K562 (cell line): ENCODE data around the gene HOXB8. TPM values are rescaled to one million over a fixed set of nuclear protein-coding genes. Genes with fewer than 3 reads are reported as not detected.
A peak's percentile ranks its signal among the peaks of the same experiment; 100 is the strongest.

Experiments used
- ATAC-seq: fragments of 200-7000 bp; cut with Tn5 transposase; 3 replicates; pipeline ENCODE4 v1.9.1; 2020; ENCODE audit warnings: moderate library complexity
- BruUV-seq: library from RNA; stranded (reverse); fragments of 400-500 nt; replicated peaks from 2 replicates; lab custom pipeline; 2021; lab: Mats Ljungman, UMichigan
- CTCF ChIA-PET: fragments of 300-600 bp; formaldehyde crosslinking; extraction: SDS; loops from one replicate; lab custom pipeline; 2021; ENCODE audit warnings: low intra/inter-chr PET ratio; lab: Yijun Ruan, JAX
- POLR2A ChIA-PET: fragments of 300-600, 350-650 bp; sonication (Branson Sonifier 250); formaldehyde crosslinking; extraction: SDS; loops from one replicate; lab custom pipeline; 2021; ENCODE audit warnings: antibody characterized with exemption, inconsistent platforms; lab: Yijun Ruan, JAX
- DNase-seq, 4 experiments: peaks; one replicate each; pipeline versions ENCODE4 v3.0.0 to v3.0.0-alpha.2; 2011 to 2018; ENCODE audit warnings: low spot score in 3 of 4, mixed read lengths in 3 of 4; ENCODE audit errors: extremely low read depth in 1 of 4
- FAIRE-seq: peaks from 2 replicates; lab custom pipeline; 2011; peaks lifted over from hg19 to GRCh38; lab: Jason Lieb, UNC
- H2AFZ ChIP-seq: 2 replicates; pipeline ENCODE4 v1.6.0; 2011; ENCODE audit warnings: low read depth, low read length, control low read depth, inconsistent platforms
- H3K27ac ChIP-seq: fragments of 200-600 bp; 3 replicates; pipeline ENCODE4 v1.8.0; 2011; ENCODE audit warnings: low read depth, mild to moderate bottlenecking, control low read depth, inconsistent platforms, low read length, moderate library complexity, mixed read lengths; ENCODE audit errors: extremely low read depth
- H3K27me3 ChIP-seq, 2 experiments: fragments of 300-600 bp in 1 of 2; 2 replicates in 1 of 2; 3 replicates in 1 of 2; pipeline versions ENCODE4 v1.6.0 to v1.8.0; 2011; ENCODE audit warnings: inconsistent platforms in 2 of 2, low read length in 2 of 2, mild to moderate bottlenecking in 1 of 2, mixed read lengths in 1 of 2, moderate library complexity in 1 of 2; ENCODE audit not compliant: control insufficient read depth in 2 of 2, insufficient read depth in 2 of 2
- H3K36me3 ChIP-seq: fragments of 300-600 bp; 3 replicates; pipeline ENCODE4 v1.8.0; 2011; ENCODE audit warnings: mild to moderate bottlenecking, low read length, inconsistent platforms; ENCODE audit not compliant: control insufficient read depth, insufficient read depth
- H3K4me1 ChIP-seq, 2 experiments: fragments of 200-600 bp in 1 of 2; replicated peaks in 1 of 2; 2 replicates in 1 of 2; 3 replicates in 1 of 2; pipeline versions ENCODE4 v1.5.1 to v1.8.0; 2011; ENCODE audit warnings: inconsistent platforms in 2 of 2, low read length in 2 of 2, mild to moderate bottlenecking in 1 of 2, mixed read lengths in 1 of 2, moderate library complexity in 1 of 2; ENCODE audit not compliant: control insufficient read depth in 2 of 2, insufficient read depth in 2 of 2
- H3K4me2 ChIP-seq: 2 replicates; pipeline ENCODE4 v1.6.1; 2011; ENCODE audit warnings: low read length, control low read depth, inconsistent platforms, mixed read lengths; ENCODE audit not compliant: insufficient read depth
- H3K4me3 ChIP-seq: fragments of 200-600 bp; sonication (generic), shearing (Covaris generic); 2 replicates; pipeline ENCODE4 v1.5.1; 2016; ENCODE audit warnings: control low read depth, inconsistent platforms
- H3K79me2 ChIP-seq: fragments of 200-600 bp; 3 replicates; pipeline ENCODE4 v1.8.0; 2011; ENCODE audit warnings: low read length, inconsistent platforms; ENCODE audit not compliant: control insufficient read depth, insufficient read depth
- H3K9ac ChIP-seq, 2 experiments: 2 replicates each; pipeline versions ENCODE4 v1.6.0 to v1.6.1; 2011; ENCODE audit warnings: low read depth in 2 of 2, low read length in 2 of 2, control low read depth in 1 of 2, inconsistent platforms in 1 of 2, mild to moderate bottlenecking in 1 of 2, mixed read lengths in 1 of 2; ENCODE audit not compliant: insufficient read depth in 1 of 2
- H3K9me1 ChIP-seq: one replicate; pipeline ENCODE4 v1.6.0; 2011; ENCODE audit warnings: inconsistent platforms, mild to moderate bottlenecking, low read length, moderate library complexity; ENCODE audit not compliant: control insufficient read depth, insufficient read depth
- H3K9me3 ChIP-seq: replicated peaks from 2 replicates; pipeline ENCODE4 v1.5.1; 2011; ENCODE audit warnings: low read depth, low read length, inconsistent platforms; ENCODE audit not compliant: control insufficient read depth, insufficient read depth
- H4K20me1 ChIP-seq: replicated peaks from 2 replicates; pipeline ENCODE4 v1.6.1; 2011; ENCODE audit warnings: low read length, inconsistent platforms, mixed read lengths; ENCODE audit not compliant: control insufficient read depth, insufficient read depth
- FOS ChIP-seq: IDR thresholded peaks from 3 replicates; pipeline ENCODE4 v1.6.1; 2011; ENCODE audit not compliant: insufficient read length; ENCODE audit errors: extremely low read depth
- MYBL2 ChIP-seq, 2 experiments: fragments of 450-650 bp in 1 of 2; sonication (generic) in 1 of 2; formaldehyde crosslinking in 1 of 2; IDR thresholded peaks; 2 replicates each; pipeline versions ENCODE4 v1.6.1 to v1.8.1; 2017 to 2022; ENCODE audit warnings: borderline replicate concordance in 1 of 2, inconsistent platforms in 1 of 2, low read depth in 1 of 2, mild to moderate bottlenecking in 1 of 2, missing genetic modification reagents in 1 of 2, moderate library complexity in 1 of 2
- NCOA2 ChIP-seq, 2 experiments: fragments of 450-650 bp; IDR thresholded peaks; 2 replicates each; pipeline ENCODE4 v1.6.1; 2018; ENCODE audit warnings: mild to moderate bottlenecking in 2 of 2, moderate library complexity in 1 of 2; ENCODE audit not compliant: partially characterized antibody in 2 of 2
- RBM39 ChIP-seq: fragments of 200-400 bp; formaldehyde crosslinking; optimal IDR thresholded peaks from 2 replicates; pipeline ENCODE3; 2018; ENCODE audit warnings: low read depth, low read length
- WGBS: fragments of 100-300 bp; shearing (Covaris generic); methylation state at CpG from one replicate; pipeline ENCODE4 v1.1.6; 2016; ENCODE audit warnings: low coverage, mixed read lengths; ENCODE audit not compliant: insufficient coverage; ENCODE audit errors: missing lambda C conversion rate; 5-methylcytosine and 5-hydroxymethylcytosine counted together
- in situ Hi-C: fragments of 300-500 bp; cut with MboI; formaldehyde crosslinking; loops from 4 replicates; pipeline ENCODE4 v1.15.0; 2018; ENCODE audit warnings: inconsistent platforms, mixed read lengths
- intact Hi-C: fragments of 100-400 bp; cut with micrococcal nuclease; formaldehyde crosslinking; loops from 2 replicates; pipeline ENCODE4 v1.14.2; 2022
- polyA plus RNA-seq, 8 experiments: library from polyadenylated mRNA; depleted of rRNA in 4 of 8; stranded (reverse) in 5 of 8; unstranded in 3 of 8; fragments of >200 nt; fragmentation: Nextera tagmentation in 2 of 8; fragmentation: Illumina TruSeq in 1 of 8; extraction: Ambion mirVana in 2 of 8; extraction: Trizol in 1 of 8; gene quantifications; 2 replicates each; pipeline versions ENCODE4 v1.2.1 to v1.2.3, GENCODE V29; 2011 to 2014; ENCODE audit warnings: inconsistent platforms in 1 of 8, missing spikeins in 1 of 8
- total RNA-seq, 7 experiments: library from RNA; depleted of rRNA in 6 of 7; stranded (reverse); fragments of >200 nt in 6 of 7; fragmentation: Illumina TruSeq in 2 of 7; extraction: Trizol in 2 of 7; gene quantifications; 2 replicates each; pipeline versions ENCODE4 v1.2.1 to v1.2.3, GENCODE V29; 2011 to 2021; ENCODE audit warnings: low replicate concordance in 1 of 7

Gene HOXB8
- total and polyA plus RNA-seq, 9 of the 15 experiments (the other 6 are each of a cell fraction or from before 2014, with no cell fraction given), result 0.52 to 23.8 (median 3.6) TPM

GRCh38 chr17:48567646-48568354 is 47.3 kb downstream of the HOXB8 start (continued):
- TF ChIP-seq MYBL2 (IDR thresholded peaks at IDR 0.05; ENCODE audit: low read depth) (no peak), MYBL2 (CRISPR knock-in tag; IDR thresholded peaks at IDR 0.05; ENCODE audit: borderline replicate concordance) (no peak)

DNA sequence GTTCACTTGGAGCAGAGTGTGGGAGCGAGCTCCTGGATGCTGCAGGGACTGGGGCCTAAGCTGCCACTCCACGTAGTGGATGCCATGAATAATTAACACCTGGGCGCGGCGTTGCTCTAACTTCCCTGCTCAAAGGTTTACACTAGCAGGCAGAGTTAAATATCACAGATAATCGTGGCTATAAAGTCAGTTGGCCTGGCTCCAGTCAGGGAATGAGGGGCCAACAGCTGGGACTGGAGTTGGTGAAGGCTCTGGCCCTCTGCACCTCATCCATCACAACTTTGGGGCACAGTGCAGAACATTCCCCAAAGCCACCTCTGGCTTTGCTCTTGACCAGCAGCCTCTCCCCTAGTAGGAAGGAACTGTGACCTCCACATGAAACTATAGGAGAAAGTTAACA is 47.9 kb downstream of the HOXB8 start:
- ChIA-PET POLR2A (interaction anchor here (0.6 to 3.9 kb wide), 3 partner anchors 11 to 1222 kb away, joined by 3 to 21 read pairs (median 3); no protein-coding TSS in a partner anchor), CTCF (no interaction called here)
- no peak for DNase-seq
- BruUV-seq, result no TSS peak
- no peak overlapping the region for H3K4me3 ChIP-seq
- intact Hi-C loops, result no loop called here
- H3K9ac ChIP-seq, result peak overlapping the region in 1 of 2 experiments; percentile 54; a peak in 1 of 4 replicates
- H3K4me1 ChIP-seq, result peaks cover 30 to 31% of the 10 kb centered on the region in 2 experiments
- H3K9me1 ChIP-seq, result peaks cover 6% of the 10 kb centered on the region
- H3K27ac ChIP-seq, result no peak overlapping the region
- no peak for FAIRE-seq
- peaks cover 95% of the 10 kb centered on the region; the same call in 2 of the 3 replicates for H3K36me3 ChIP-seq
- in situ Hi-C loops, result no loop called here
- H4K20me1 ChIP-seq, result no peaks in the 10 kb centered on the region; the same call in 1 of the 2 replicates
- peaks cover 62% of the 10 kb centered on the region for H3K79me2 ChIP-seq
- no peak overlapping the region for H3K4me2 ChIP-seq
- 72% methylated on average over 6 of the region's 6 CpGs for WGBS
- TF ChIP-seq NCOA2 (IDR thresholded peaks at IDR 0.05; ENCODE audit: partially characterized antibody in 2 of 2) (no peak), FOS (no peak), RBM39 (no peak)
- no peak overlapping the region for H2AFZ ChIP-seq
- no peak for ATAC-seq
- H3K9me3 ChIP-seq, result no peaks in the 10 kb centered on the region
- no peaks in the 10 kb centered on the region for H3K27me3 ChIP-seq
